GM19238 (cell line): Measurements from ENCODE around the gene TKTL2.

Experiments
- DNase-seq: peaks from one replicate; pipeline ENCODE4 v3.0.0; 2011; ENCODE audit warnings: low spot score; ENCODE audit not compliant: insufficient read length

The TKTL2 gene

GRCh38 chr4:163473576-163473975, at the start of gene TKTL2:
Gene TKTL2, minus strand, starts transcription at chr4:163473754. Its CDS starts 20 bp downstream, at chr4:163473734.
- DNase-seq: no peak

- DNase-seq: no peak
Measured at GRCh38 chr4:163515198-163515597, 41.6 kb upstream of the TKTL2 start.

GRCh38 chr4:163505374-163505773, 31.8 kb upstream of the TKTL2 start:
- no peak for DNase-seq

GRCh38 chr4:163500586-163500985, 27.0 kb upstream of the TKTL2 start:
- DNase-seq: no peak

GRCh38 chr4:163495900-163496299, 22.3 kb upstream of the TKTL2 start:
- no peak for DNase-seq

GRCh38 chr4:163494360-163495241, 21.0 kb upstream of the TKTL2 start, which contains the start of gene TMA16:
Gene TMA16, plus strand, starts transcription at chr4:163494690. Its CDS starts 112 bp downstream, at chr4:163494802.
- peak; percentile 67 for DNase-seq

- DNase-seq: no peak
Measured at GRCh38 chr4:163493643-163494359, 20.2 kb upstream of the TKTL2 start.

- no peak for DNase-seq
Measured at GRCh38 chr4:163492951-163493504, 19.5 kb upstream of the TKTL2 start.

- DNase-seq: no peak
Measured at GRCh38 chr4:163489929-163490328, 16.4 kb upstream of the TKTL2 start.

GRCh38 chr4:163486321-163486720, 12.8 kb upstream of the TKTL2 start:
- no peak for DNase-seq

- no peak for DNase-seq
Measured at GRCh38 chr4:163485589-163485988, 12.0 kb upstream of the TKTL2 start.

- DNase-seq: no peak
Measured at GRCh38 chr4:163484906-163485305, 11.4 kb upstream of the TKTL2 start.

- no peak for DNase-seq
Measured at GRCh38 chr4:163482190-163482589, 8.6 kb upstream of the TKTL2 start.

- no peak for DNase-seq
Measured at GRCh38 chr4:163476761-163477438, 3.3 kb upstream of the TKTL2 start.

GRCh38 chr4:163474027-163474426, 473 bp upstream of the TKTL2 start:
- no peak for DNase-seq

- DNase-seq: no peak
Measured at GRCh38 chr4:163473130-163473529, 424 bp downstream of the TKTL2 start.

- no peak for DNase-seq
Measured at GRCh38 chr4:163470391-163470790, 3.2 kb downstream of the TKTL2 start.

GRCh38 chr4:163467082-163467770, 6.3 kb downstream of the TKTL2 start:
- no peak for DNase-seq

- no peak for DNase-seq
Measured at GRCh38 chr4:163462556-163462955, 11.0 kb downstream of the TKTL2 start.

- no peak for DNase-seq
Measured at GRCh38 chr4:163448540-163449203, 24.9 kb downstream of the TKTL2 start.
